ENCODE data around the gene ACVRL1. TPM values are rescaled to one million over a fixed set of nuclear protein-coding genes. Genes with fewer than 3 reads are reported as not detected.

Gene ACVRL1
- total RNA-seq, 1 donor from 2014 or later, result 2.0 TPM

DNA sequence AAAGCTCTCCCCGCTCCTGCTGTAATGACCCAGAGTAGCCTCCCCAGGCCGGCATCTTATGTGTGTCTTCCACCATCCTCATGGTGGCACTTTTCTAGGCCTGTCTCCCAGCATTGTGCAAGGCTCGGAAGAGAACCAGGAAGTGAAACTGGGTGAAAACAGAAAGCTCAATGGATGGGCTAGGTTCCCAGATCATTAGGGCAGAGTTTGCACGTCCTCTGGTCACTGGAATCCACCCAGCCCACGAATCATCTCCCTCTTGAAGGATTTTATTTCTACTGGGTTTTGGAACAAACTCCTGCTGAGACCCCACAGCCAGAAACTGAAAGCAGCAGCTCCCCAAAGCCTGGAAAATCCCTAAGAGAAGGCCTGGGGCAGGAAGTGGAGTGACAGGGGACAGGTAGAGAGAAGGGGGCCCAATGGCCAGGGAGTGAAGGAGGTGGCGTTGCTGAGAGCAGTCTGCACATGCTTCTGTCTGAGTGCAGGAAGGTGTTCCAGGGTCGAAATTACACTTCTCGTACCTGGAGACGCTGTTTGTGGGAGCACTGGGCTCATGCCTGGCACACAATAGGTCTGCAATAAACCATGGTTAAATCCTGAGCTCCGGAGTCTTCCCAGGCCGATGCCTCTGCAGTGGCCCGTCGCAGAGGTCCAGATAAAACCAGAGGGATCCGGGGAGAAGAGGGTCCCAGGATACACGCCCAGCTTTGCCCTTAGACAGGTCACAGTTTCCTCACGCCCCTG is 15.6 kb downstream of the ACVRL1 start:
- Mint-ChIP-seq H3K4me1 (peaks cover 12% of the 10 kb centered on the region), H3K9me3 (no peaks in the 10 kb centered on the region), H3K27ac (no peak overlapping the region), H3K27me3 (ENCODE audit: insufficient read depth, low read depth) (peaks cover 7% of the 10 kb centered on the region), H3K4me3 (no peak overlapping the region), H3K36me3 (no peaks in the 10 kb centered on the region)
- Histone ChIP-seq H3K9ac (no peak overlapping the region), H3K4me2 (peak overlapping the region; percentile 56), H3K9me3 (ENCODE audit: low read depth) (no peaks in the 10 kb centered on the region), H3F3A (ENCODE audit: low read depth) (peaks cover 11% of the 10 kb centered on the region), H3K36me3 (no peaks in the 10 kb centered on the region), H4K20me1 (ENCODE audit: low read depth) (no peaks in the 10 kb centered on the region), H3K27ac (no peak overlapping the region), H3K27me3 (peaks cover 20% of the 10 kb centered on the region), H2AFZ (replicated peaks) (peak overlapping the region; percentile 61), H3K4me1 (peaks cover 14% of the 10 kb centered on the region), H3K4me3 (no peak overlapping the region), H3K79me2 (ENCODE audit: low read depth) (no peaks in the 10 kb centered on the region)
- TF ChIP-seq EZH2phosphoT487 (IDR thresholded peaks at IDR 0.05), result no peak
- no peak for TF ChIP-seq EZH2 (IDR thresholded peaks at IDR 0.05)
- TF ChIP-seq, protein P1, sequence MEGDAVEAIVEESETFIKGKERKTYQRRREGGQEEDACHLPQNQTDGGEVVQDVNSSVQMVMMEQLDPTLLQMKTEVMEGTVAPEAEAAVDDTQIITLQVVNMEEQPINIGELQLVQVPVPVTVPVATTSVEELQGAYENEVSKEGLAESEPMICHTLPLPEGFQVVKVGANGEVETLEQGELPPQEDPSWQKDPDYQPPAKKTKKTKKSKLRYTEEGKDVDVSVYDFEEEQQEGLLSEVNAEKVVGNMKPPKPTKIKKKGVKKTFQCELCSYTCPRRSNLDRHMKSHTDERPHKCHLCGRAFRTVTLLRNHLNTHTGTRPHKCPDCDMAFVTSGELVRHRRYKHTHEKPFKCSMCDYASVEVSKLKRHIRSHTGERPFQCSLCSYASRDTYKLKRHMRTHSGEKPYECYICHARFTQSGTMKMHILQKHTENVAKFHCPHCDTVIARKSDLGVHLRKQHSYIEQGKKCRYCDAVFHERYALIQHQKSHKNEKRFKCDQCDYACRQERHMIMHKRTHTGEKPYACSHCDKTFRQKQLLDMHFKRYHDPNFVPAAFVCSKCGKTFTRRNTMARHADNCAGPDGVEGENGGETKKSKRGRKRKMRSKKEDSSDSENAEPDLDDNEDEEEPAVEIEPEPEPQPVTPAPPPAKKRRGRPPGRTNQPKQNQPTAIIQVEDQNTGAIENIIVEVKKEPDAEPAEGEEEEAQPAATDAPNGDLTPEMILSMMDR (IDR thresholded peaks at IDR 0.05), result no peak
- no peak for DNase-seq (ENCODE audit: low spot score)

DNA sequence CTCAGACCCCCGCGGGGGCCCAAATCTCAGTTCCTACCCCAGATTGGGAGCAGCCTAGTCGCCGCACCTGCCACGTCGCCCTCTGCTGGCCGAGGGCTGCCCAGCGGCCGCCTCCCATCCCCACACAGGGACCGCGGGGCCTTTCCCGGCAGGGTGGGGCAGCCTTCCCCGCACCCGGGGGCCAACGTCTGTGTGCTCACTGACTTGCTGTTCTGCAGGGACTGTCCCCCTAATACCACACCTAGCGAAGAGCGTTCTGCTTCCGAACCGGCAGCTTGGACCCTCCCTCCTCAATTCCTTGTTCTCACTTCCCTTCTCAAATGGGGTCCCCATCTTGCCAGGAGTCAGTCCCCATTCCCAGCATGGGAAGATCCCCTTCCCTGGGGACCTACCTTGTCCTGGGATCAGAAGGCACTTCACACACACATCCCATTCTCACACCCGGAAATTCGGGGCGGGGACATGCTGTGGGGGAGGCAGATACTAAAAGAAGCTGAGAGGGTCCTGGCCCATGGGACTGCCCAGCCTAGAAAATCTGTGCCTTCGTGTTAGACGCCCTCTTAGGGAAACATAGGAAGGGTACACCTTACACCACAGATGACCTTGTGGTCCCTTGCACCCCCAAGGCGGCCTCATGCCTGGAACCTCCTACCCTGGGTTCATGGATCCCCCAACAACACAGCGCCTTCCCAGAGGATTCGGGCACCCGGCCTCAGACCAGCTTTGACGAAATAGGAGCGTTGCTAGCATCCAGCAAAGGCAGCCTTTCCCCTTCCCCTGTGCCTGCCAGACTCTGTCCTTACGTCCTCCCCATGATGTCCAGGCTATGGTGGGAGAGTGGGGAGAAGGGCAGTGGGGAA is 16.4 kb downstream of the ACVRL1 start:
- Mint-ChIP-seq H3K36me3 (no peaks in the 10 kb centered on the region), H3K27me3 (ENCODE audit: insufficient read depth, low read depth) (peaks cover 7% of the 10 kb centered on the region), H3K4me3 (no peak overlapping the region), H3K4me1 (peaks cover 10% of the 10 kb centered on the region), H3K9me3 (no peaks in the 10 kb centered on the region), H3K27ac (no peak overlapping the region)
- peaks cover 20% of the 10 kb centered on the region for H3K27me3 ChIP-seq
- H3K27ac ChIP-seq, result no peak overlapping the region
- TF ChIP-seq, protein P1 (IDR thresholded peaks at IDR 0.05), result peak; percentile 89
- TF ChIP-seq EZH2 (IDR thresholded peaks at IDR 0.05), result no peak
- no peaks in the 10 kb centered on the region for H3K79me2 ChIP-seq (ENCODE audit: low read depth)
- H4K20me1 ChIP-seq (ENCODE audit: low read depth), result no peaks in the 10 kb centered on the region
- H3K4me2 ChIP-seq, result peak overlapping the region; percentile 56
- peaks cover 14% of the 10 kb centered on the region for H3K4me1 ChIP-seq
- peak; percentile 72 for DNase-seq (ENCODE audit: low spot score)
- no peak overlapping the region for H3K4me3 ChIP-seq
- peak overlapping the region; percentile 61 for H2AFZ ChIP-seq (replicated peaks)
- no peaks in the 10 kb centered on the region for H3K36me3 ChIP-seq
- no peaks in the 10 kb centered on the region for H3K9me3 ChIP-seq (ENCODE audit: low read depth)
- no peak overlapping the region for H3K9ac ChIP-seq
- peaks cover 11% of the 10 kb centered on the region for H3F3A ChIP-seq (ENCODE audit: low read depth)

DNA sequence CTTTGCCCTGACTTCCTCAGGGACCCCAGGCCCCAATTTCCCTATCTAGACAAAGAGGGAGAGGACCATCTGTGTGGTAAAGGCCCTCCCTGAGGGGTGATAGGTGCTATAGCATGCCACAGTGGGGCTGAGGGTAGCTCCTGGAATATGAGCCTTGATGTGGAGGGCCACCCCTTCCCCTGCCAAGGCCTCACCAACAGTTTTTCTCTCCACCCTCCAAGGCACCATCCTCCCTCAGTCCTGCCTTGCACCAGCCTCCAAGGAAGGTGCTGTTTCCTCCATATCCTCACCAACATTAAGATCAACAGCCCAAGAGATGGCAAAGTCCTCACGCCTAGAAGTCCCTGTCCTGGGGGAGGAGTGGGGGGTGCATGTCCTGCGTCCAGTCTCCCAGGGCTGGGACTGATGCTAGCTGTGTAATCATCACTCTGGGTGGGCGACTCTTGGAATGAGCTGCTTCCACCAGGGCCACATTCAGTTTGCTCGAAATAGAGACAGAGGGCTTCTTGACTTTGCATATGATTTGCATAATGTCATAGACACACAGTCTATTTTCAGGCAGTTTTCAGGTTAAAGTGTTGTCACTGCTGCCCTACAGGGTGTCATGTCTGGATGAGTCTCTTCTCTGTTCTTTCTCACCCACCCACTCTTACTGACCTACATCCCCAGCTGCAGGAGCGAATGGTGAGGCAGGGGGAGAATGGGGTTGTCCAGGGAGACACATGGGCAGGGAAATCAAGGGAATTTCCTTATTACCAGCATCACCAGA is 17.4 kb downstream of the ACVRL1 start:
- Histone ChIP-seq H3K4me3 (no peak overlapping the region), H3K27ac (no peak overlapping the region), H2AFZ (replicated peaks) (no peak overlapping the region), H3K9ac (no peak overlapping the region), H4K20me1 (ENCODE audit: low read depth) (no peaks in the 10 kb centered on the region), H3K4me2 (no peak overlapping the region), H3F3A (ENCODE audit: low read depth) (peaks cover 11% of the 10 kb centered on the region), H3K9me3 (ENCODE audit: low read depth) (no peaks in the 10 kb centered on the region), H3K36me3 (no peaks in the 10 kb centered on the region), H3K4me1 (peaks cover 14% of the 10 kb centered on the region), H3K27me3 (peaks cover 20% of the 10 kb centered on the region), H3K79me2 (ENCODE audit: low read depth) (no peaks in the 10 kb centered on the region)
- Mint-ChIP-seq H3K4me3 (peak overlapping the region; percentile 22), H3K27me3 (ENCODE audit: insufficient read depth, low read depth) (peaks cover 7% of the 10 kb centered on the region), H3K4me1 (peaks cover 10% of the 10 kb centered on the region), H3K9me3 (no peaks in the 10 kb centered on the region), H3K36me3 (no peaks in the 10 kb centered on the region), H3K27ac (peak overlapping the region; percentile 29)
- TF ChIP-seq, protein P1 (IDR thresholded peaks at IDR 0.05), result no peak
- TF ChIP-seq EZH2 (IDR thresholded peaks at IDR 0.05) (no peak), EZH2phosphoT487 (IDR thresholded peaks at IDR 0.05) (no peak)
- DNase-seq (ENCODE audit: low spot score), result no peak

Measured in neural progenitor cell (in vitro differentiated cells).